ENCODE data around the gene KLHL41. TPM values are rescaled to one million over a fixed set of nuclear protein-coding genes. Genes with fewer than 3 reads are reported as not detected.
"Not testable (repeated sequence)": the region's sequence is repeated elsewhere in the genome, so short reads cannot be mapped to it uniquely, and the experiment has no call there.

The KLHL41 gene
- total RNA-seq, 1 experiment from 2014 or later: 0.15 TPM

DNA sequence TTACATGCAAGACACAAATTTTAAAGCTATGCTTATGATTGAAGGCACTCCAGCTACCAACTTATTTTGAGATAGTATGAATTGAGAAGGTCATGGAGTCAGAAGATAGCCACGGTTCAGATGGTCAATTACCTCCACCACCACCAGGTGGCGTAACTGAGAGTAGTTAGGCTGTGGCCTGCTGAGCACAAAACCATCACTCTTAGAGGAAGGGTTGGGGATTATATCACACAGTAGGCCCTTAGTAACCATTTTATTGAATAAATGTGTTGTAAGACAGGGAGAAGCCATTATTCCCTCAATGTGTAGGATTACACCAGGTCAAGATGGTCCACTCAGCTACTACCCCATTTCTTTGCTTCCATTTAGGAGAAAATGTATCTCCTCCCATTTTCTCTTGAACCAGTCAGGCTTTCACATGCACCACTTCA is 18.8 kb downstream of the KLHL41 start:
- H3K4me2 ChIP-seq (ENCODE audit: low read length): no peak overlapping the region
- no peaks in the 10 kb centered on the region for H3K79me2 ChIP-seq (ENCODE audit: insufficient read depth, low read length)
- TF ChIP-seq POLR2A (IDR thresholded peaks at IDR 0.05; ENCODE audit: borderline replicate concordance, extremely low read depth, insufficient read depth, insufficient read length) (no peak), RAD21 (IDR thresholded peaks at IDR 0.05; ENCODE audit: low read depth) (peak; percentile 67)
- TF ChIP-seq, protein P1, sequence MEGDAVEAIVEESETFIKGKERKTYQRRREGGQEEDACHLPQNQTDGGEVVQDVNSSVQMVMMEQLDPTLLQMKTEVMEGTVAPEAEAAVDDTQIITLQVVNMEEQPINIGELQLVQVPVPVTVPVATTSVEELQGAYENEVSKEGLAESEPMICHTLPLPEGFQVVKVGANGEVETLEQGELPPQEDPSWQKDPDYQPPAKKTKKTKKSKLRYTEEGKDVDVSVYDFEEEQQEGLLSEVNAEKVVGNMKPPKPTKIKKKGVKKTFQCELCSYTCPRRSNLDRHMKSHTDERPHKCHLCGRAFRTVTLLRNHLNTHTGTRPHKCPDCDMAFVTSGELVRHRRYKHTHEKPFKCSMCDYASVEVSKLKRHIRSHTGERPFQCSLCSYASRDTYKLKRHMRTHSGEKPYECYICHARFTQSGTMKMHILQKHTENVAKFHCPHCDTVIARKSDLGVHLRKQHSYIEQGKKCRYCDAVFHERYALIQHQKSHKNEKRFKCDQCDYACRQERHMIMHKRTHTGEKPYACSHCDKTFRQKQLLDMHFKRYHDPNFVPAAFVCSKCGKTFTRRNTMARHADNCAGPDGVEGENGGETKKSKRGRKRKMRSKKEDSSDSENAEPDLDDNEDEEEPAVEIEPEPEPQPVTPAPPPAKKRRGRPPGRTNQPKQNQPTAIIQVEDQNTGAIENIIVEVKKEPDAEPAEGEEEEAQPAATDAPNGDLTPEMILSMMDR (IDR thresholded peaks at IDR 0.05 in 2 of 3, conservative IDR thresholded peaks at IDR 0.05 in 1 of 3; ENCODE audit: borderline replicate concordance in 1 of 3, insufficient read depth in 1 of 3, low read depth in 2 of 3, low read length in 2 of 3): peak; percentile 59 to 92 (median 83)
- ChIA-PET POLR2A (no interaction called here), RAD21 (ENCODE audit: low non-redundant PET in 1 of 2, low total read pairs in 2 of 2, uncharacterized antibody in 2 of 2, unreplicated experiment in 2 of 2) (no interaction called here), CTCF (interaction anchor here (1.0 kb wide), 1 partner anchor 10 kb away, joined by 4 read pairs; no protein-coding TSS in a partner anchor)
- H3K27me3 ChIP-seq (ENCODE audit: insufficient read depth, low read length): no peaks in the 10 kb centered on the region
- no TSS peak for BruUV-seq (replicated peaks)
- H2AFZ ChIP-seq (ENCODE audit: low read depth, low read length, poor library complexity, severe bottlenecking): no peak overlapping the region
- H3K4me3 ChIP-seq (replicated peaks in 1 of 2; ENCODE audit: low read depth in 1 of 2, low read length in 2 of 2): no peak overlapping the region
- peak; percentile 95 for ATAC-seq
- peak; percentile 41 for DNase-seq (ENCODE audit: low read depth, low spot score)
- no peak overlapping the region for H3K27ac ChIP-seq (ENCODE audit: low read depth, low read length)
- H3K36me3 ChIP-seq (ENCODE audit: control insufficient read depth in 1 of 2, insufficient read depth in 2 of 2, low read length in 2 of 2): peaks cover 0 to 5% of the 10 kb centered on the region in 2 experiments; a peak in 1 of 4 replicates
- H4K20me1 ChIP-seq (ENCODE audit: insufficient read depth): no peaks in the 10 kb centered on the region
- no peaks in the 10 kb centered on the region for H3K4me1 ChIP-seq (ENCODE audit: control insufficient read depth in 1 of 2, insufficient read depth in 2 of 2, low read length in 2 of 2)
- H3K9me2 ChIP-seq (ENCODE audit: insufficient read depth): no peaks in the 10 kb centered on the region
- intact Hi-C loops (cut with micrococcal nuclease): loop anchor here (2.0 kb wide), 1 partner anchor 401 kb away; no protein-coding TSS in a partner anchor
- H3K9ac ChIP-seq (ENCODE audit: low read length): no peak overlapping the region
- H3K9me3 ChIP-seq (ENCODE audit: control insufficient read depth in 1 of 2, insufficient read depth in 1 of 2, low read depth in 1 of 2, low read length in 2 of 2): no peaks in the 10 kb centered on the region

DNA sequence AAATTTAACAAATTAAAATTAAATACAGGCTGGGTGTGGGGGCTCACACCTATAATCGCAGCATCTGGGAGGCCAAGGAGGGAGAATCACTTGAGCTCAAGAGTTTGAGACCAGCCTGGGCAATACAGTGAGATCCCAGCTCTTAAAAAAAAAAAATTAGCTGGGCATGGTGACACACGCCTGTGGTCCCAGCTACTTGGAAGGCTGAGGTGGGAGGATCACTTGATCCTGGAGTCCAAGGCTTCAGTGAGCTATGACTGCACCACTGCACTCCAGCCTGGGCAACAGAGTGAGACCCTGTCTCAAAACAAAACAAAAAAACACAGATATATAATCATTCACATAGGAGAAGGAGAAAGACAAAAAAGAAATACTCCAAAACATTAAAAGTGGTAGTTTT is 30.0 kb downstream of the KLHL41 start:
- intact Hi-C loops (cut with micrococcal nuclease); H3K9me3 ChIP-seq (ENCODE audit: control insufficient read depth in 1 of 2, insufficient read depth in 1 of 2, low read depth in 1 of 2, low read length in 2 of 2); POLR2A ChIA-PET; CTCF ChIA-PET; H3K4me2 ChIP-seq (ENCODE audit: low read length); H4K20me1 ChIP-seq (ENCODE audit: insufficient read depth); DNase-seq (ENCODE audit: low read depth, low spot score); H3K4me3 ChIP-seq (replicated peaks in 1 of 2; ENCODE audit: low read depth in 1 of 2, low read length in 2 of 2); H3K36me3 ChIP-seq (ENCODE audit: control insufficient read depth in 1 of 2, insufficient read depth in 2 of 2, low read length in 2 of 2); H3K9ac ChIP-seq (ENCODE audit: low read length); H3K4me1 ChIP-seq (ENCODE audit: control insufficient read depth in 1 of 2, insufficient read depth in 2 of 2, low read length in 2 of 2); BruUV-seq (replicated peaks); H3K9me2 ChIP-seq (ENCODE audit: insufficient read depth); H3K27ac ChIP-seq (ENCODE audit: low read depth, low read length); RAD21 ChIA-PET (ENCODE audit: low non-redundant PET in 1 of 2, low total read pairs in 2 of 2, uncharacterized antibody in 2 of 2, unreplicated experiment in 2 of 2); H2AFZ ChIP-seq (ENCODE audit: low read depth, low read length, poor library complexity, severe bottlenecking); H3K79me2 ChIP-seq (ENCODE audit: insufficient read depth, low read length); H3K27me3 ChIP-seq (ENCODE audit: insufficient read depth, low read length); ATAC-seq: not testable (repeated sequence)

Data from HCT116 (cell line).